Measurements from ENCODE around the gene LSM14B.

Gene LSM14B

DNA sequence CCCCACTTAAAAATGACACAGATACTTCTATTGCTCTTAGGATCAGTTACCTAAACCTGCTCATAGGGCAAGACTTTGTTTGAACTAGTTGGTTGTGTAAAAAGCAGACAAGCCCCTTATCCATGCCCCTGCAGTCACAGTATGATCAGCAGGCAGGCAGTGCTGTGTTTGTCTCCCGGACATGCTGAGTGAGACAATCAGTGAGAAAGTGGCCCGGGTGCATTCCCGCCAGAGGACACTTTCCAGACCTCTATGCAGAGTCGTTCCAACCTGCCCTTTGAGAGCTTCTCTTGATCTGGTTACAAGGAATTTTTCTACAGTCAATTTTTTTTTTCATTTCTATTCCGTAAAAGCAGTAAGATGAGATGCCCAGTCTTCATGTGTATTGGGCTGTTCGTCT lies 6.2 kb downstream of the LSM14B start:
- in situ Hi-C loops (cut with MboI; ENCODE audit: low pct_unique_long_range_greater_than_20kb, low sequenced_read_pairs), result no loop called here

DNA sequence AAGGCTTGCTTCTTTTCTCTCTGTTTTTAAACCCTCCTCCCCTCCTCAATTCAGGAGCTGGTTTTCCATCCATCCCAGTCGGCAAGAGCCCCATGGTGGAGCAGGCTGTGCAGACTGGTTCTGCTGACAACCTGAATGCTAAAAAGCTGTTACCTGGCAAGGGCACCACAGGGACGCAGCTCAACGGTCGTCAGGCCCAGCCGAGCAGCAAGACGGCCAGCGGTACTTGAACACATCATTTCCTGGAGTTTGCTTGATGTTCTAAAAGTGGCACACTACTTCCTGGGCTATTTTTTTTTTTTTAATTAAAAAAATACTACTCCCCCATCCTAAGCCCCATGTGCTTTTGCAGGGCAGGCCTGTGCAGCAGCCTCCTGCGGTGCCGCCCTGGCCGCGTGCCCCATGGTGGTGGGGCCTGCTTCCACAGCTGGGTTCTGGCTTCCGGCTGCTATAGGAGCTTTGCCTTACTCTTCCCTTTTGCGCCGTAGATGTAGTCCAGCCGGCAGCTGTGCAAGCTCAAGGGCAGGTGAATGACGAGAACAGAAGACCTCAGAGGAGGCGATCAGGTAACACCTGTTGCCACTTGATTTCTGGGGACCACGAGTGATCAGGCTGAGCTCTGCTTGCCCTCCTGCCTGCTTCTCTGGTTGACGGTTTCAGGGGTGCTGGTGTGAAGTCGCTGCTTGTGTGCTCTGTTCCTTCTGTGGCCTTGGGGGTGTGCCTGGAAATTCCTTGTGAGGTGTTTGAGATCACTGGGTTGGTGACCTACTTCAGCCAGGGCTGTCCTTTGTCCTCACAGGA lies 7.7 kb downstream of the LSM14B start:
- no peak for DNase-seq
- in situ Hi-C loops (cut with MboI; ENCODE audit: low pct_unique_long_range_greater_than_20kb, low sequenced_read_pairs), result no loop called here

More for the DNA sequence above, 6.2 kb downstream of the LSM14B start:
- DNase-seq, result no peak

DNA sequence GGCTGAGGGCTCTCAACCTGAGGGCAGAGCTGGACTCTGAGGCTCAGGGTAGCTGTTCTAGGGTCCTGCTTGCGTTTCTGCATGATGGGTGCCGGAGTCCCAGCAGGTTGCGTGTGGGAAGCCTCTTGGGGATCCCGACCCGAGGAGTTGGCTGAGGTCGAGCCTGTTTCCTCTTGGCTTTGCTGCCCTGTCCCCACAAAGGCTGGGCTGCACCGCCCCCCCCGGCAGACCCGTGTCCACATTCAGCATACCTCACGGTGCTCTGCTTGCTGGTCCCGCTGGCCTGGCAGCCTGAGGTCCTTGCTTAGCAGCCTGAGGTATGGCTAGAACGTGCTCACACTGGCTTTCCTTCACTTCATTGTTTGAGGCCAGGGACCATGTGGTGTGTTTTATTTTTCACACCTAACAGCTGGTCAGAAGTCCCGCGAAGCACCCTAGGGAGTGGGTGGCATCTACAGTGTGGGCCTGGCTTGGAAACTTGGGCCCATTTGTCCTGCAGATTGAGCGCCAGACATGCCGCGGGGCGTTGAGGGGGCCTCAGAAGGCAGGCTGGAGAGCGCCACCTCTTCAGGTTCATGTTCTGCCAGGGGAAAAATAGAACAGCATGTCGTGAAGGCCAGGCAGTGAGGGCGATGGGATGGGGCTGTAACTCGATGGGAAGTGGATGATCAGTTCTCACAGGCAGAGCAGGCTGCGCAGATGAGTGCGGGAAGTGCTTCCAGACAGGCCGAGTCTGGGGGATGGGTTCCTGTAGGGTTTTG lies 9.5 kb downstream of the LSM14B start:
- no peak for DNase-seq
- in situ Hi-C loops (cut with MboI; ENCODE audit: low pct_unique_long_range_greater_than_20kb, low sequenced_read_pairs), result no loop called here

DNA sequence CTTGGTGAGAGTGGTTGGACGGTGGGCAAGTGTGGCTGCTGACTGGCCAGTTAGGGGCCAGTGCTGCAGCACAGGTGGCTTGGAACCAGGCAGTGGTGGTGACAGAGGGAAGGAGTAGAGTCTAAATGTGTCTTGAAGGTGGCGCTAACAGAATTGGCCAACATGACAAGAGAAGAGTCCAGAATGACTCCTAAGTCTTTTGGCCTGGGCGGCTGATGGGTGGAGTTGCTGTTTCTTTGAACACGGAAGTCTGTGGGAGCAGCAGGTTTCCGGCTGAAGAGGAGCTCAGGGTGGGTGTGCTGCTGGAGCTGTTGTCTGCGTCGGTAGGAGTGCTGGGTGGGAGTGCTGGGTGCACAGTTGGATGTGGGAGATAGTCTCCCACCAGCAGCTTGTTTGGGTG lies 10.1 kb downstream of the LSM14B start:
- in situ Hi-C loops (cut with MboI; ENCODE audit: low pct_unique_long_range_greater_than_20kb, low sequenced_read_pairs), result no loop called here
- no peak for DNase-seq

DNA sequence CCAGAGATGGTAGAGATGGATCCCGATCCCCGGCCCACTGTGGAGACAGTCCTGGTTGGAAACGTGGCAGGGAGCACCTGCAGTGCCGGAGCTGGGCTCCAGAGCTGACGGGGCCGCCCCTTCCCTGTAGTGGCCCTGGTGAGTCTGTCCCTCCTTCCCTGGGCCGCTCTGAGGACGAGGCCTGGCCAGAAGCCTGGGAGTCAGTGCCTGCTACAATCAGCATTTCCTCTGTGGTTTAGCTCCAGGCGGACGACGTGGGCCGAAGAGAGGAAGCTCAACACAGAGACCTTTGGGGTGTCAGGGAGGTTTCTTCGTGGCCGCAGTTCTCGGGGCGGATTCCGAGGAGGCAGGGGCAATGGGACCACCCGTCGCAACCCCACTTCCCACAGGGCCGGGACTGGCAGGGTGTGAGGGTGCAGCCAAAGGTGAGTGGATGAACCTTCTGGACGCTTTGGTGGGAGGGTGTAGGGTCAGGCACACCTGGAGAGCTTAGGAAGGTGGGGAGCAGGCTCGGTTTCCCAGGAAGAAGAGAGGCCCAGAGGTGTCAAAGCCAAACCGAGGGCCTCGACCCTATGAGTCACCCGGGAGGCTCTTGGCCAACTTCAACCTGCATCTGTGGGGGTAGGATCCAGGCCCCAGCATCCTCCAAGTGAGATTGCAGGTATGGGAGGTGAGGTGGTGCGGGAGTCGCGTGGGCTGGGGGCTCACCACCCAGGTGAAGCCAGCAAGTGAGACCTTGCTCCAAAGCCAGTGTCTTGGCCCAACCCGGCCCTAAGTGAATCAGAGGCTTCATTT lies 11.0 kb downstream of the LSM14B start:
- DNase-seq, result no peak
- in situ Hi-C loops (cut with MboI; ENCODE audit: low pct_unique_long_range_greater_than_20kb, low sequenced_read_pairs), result no loop called here

DNA sequence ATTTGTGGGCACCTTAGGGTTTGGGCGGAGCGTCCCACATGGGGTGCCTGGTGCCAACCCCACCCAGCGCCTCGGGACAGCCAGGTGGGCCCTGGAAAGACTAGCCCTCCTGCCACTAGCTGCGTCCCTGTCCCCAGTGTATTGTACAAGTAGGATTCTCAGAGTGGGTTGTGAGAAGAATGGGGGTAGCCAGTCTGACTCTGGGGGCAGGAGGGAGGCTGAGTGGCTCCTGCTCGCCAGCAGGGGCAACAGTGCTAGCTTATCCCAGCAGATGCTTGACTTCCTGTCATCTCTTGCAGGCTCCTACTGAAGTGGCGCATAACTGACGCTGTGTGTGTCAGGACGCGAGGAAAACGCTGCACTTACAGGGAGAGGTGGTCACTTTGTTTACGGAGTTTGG lies 11.6 kb downstream of the LSM14B start:
- DNase-seq, result peak; percentile 33
- in situ Hi-C loops (cut with MboI; ENCODE audit: low pct_unique_long_range_greater_than_20kb, low sequenced_read_pairs), result no loop called here

DNA sequence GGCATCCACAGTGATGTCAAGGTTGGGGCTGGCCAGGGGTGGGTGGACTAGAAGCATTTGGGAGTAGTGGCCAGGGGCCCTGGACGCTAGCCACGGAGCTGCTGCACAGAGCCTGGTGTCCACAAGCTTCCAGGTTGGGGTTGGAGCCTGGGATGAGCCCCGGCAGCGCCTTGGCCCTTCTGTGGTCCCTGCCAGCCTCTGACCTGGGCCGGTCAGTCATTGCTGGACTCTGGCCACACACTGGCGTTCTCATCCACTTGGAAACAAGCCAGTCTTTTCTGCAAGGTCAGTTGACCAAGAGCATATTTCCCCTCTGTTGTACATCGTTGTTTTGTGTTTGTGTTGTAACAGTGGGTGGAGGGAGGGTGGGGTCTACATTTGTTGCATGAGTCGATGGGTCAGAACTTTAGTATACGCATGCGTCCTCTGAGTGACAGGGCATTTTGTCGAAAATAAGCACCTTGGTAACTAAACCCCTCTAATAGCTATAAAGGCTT lies 12.5 kb downstream of the LSM14B start:
- in situ Hi-C loops (cut with MboI; ENCODE audit: low pct_unique_long_range_greater_than_20kb, low sequenced_read_pairs), result no loop called here
- no peak for DNase-seq

DNA sequence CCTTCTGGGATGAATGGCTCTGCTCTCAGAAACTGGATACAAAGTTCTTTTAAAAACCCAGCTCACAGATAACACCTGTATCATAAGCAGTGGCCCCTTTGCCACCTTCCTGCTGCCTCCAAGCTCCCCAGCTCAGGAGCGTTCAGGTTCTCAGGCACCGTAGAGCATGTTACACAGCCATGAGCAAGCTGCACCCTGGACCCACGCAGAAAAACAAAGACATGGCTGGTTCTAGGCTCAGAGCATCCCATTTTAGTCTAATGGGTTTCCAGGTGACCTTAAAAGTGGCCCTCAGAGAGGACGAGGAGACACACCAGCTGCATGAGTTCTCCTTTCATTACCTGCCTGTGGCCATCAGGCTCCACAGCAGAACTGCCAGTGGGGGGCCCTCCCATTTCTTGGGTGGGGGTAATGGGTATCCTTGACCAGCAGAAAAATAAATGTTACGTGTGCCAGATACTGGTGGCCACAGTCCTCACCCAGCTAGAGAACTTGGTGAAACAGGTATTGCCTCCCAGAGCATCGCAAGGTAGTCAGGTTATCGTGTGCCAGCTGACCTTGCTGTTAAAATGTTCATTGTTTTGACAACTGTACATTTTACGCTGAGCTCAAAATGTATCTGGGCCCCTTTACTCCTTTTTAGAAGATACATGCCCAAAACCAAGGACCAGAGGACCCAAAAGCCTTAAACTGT lies 13.4 kb downstream of the LSM14B start:
- in situ Hi-C loops (cut with MboI; ENCODE audit: low pct_unique_long_range_greater_than_20kb, low sequenced_read_pairs), result no loop called here
- no peak for DNase-seq

DNA sequence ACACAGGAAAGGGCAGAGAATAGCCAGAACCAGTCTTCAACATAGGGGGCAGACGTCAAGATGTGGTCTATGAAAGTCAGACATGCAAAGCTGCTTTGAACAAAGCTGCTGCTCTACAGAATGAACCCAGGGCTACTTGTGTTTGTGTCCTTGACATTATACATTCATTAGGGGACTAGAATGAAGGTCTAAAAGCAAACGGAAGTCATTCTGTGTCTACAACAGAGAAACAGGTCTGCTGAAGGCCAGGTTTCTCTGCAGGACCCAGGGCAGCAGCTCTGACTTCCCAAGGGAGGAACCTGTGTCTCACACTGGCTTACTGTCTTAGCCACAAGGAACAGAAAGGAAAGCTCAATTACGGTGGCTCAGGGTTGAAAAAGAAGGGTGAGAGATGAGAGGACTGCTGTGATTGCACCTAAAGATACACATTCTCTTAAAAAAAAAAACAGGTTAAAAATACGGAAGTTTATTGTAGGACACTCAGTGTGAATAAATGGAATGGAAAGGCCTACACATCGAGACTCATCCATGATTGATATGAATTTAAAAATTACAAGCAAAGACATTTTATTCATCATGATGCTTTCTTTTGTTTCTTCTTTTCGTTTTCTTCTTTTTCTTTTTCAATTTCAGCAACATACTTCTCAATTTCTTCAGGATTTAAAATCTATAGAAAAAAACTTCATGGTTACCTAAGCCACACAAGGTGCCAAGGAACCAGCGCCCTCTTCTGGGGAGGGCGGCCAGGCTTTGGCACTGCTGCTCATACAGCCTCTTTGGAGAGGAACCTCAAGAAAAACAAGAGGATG lies 14.2 kb downstream of the LSM14B start:
- in situ Hi-C loops (cut with MboI; ENCODE audit: low pct_unique_long_range_greater_than_20kb, low sequenced_read_pairs), result no loop called here
- DNase-seq, result peak; percentile 86

DNA sequence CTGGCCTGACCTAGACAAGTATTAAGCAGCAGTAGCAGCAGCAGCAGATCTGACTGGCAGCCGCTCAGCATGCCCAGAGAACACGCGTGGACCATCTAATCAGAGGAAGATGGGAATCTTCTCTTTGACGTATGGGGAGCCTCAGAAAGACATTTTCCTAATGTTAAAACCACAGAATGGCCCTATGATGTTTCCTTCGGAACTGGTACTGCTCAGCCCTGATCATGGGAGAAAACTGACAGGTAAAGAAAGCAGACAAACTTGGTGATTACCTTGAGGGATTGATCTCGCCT lies 14.8 kb downstream of the LSM14B start:
- in situ Hi-C loops (cut with MboI; ENCODE audit: low pct_unique_long_range_greater_than_20kb, low sequenced_read_pairs), result no loop called here
- DNase-seq, result no peak

DNA sequence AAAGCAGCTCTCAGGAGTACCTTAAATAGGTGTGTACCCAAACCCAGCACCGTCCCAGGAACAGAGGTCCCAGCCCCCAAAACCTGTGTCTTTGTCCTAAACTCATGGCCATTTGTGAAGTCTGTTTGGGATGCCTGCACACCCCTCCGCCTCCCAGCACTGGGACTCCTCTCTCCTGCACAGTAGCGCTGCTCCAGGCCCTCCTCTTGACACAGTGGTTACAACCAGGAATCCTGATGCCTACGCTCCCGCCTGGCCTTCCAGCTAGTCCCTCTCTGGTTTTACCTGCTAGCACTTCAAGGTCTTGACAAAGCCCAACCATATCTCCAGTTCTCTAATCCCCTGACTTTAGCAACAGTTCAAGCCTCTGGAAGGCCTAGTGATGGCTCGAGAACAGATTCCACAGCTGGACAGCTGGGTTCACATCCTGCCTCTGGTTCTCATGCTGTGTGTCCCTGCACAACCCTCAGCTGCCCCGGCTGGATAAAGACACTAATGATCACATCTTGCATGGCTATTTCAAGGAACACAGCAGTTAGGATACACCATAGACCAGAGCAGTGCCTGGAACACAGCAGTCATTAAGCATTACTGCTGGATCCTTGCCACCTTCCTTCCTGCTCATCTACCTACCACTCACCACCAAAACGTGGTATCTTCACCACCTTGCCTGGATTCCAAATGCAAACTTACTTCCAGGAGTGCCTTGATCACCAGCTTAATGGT lies 15.4 kb downstream of the LSM14B start:
- in situ Hi-C loops (cut with MboI; ENCODE audit: low pct_unique_long_range_greater_than_20kb, low sequenced_read_pairs), result no loop called here
- DNase-seq, result no peak

DNA sequence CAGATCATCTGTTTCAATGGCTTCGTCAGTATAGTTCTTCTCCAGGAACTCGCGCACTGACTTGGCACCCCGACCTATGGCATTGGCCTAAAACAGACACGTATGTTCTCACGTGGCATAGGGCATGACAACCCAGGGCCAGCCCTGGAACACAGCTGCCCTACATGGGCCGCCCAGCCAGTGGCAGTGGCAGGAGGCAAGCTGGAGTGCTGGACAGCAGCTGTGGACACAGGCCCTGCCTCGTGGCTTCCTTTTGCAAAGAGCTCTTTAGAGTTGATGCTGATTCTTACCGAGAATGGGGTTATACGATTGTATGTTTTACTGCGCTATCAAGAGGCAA lies 15.9 kb downstream of the LSM14B start:
- in situ Hi-C loops (cut with MboI; ENCODE audit: low pct_unique_long_range_greater_than_20kb, low sequenced_read_pairs), result no loop called here
- DNase-seq, result no peak

DNA sequence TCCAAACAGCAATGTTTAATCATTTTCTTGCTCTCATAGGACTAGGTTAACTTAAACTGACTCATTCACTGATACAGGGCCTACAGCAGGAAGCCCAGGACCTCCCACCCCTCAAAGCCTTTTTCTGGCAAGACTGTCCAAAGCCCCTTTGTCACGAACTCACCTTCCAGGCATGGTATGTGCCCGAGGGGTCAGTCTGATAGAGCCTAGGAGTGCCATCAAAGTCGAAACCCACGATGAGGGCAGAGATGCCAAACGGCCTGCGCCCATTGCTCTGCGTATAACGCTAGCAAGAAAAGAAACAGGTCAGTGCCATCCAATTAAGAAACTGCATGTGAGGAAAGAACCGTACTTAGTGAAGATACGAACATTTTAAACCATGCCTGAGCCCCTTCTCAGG lies 16.6 kb downstream of the LSM14B start:
- in situ Hi-C loops (cut with MboI; ENCODE audit: low pct_unique_long_range_greater_than_20kb, low sequenced_read_pairs), result no loop called here

DNA sequence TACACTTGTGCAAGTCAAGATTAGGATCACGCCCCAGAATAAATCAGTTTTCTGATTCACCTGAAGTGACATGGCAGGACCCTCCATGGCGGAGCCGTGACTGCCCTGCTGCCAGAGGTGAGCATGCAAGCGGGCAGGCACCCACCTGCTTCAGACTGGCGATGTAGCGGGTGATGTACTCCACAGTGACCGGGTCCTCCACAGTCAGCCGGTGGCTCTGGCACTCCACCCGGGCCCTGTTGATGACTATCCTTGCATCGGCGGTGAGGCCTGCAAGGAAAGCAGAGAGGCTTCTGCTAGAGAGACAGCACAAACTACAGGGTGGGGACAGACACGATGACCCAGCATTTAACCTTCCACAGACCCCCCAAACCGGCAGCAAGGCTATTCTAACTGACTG lies 17.4 kb downstream of the LSM14B start:
- no peak for DNase-seq
- in situ Hi-C loops (cut with MboI; ENCODE audit: low pct_unique_long_range_greater_than_20kb, low sequenced_read_pairs), result loop anchor here (10.0 kb wide), 1 partner anchor 115 kb away; no protein-coding TSS in a partner anchor

More for the DNA sequence above, 16.6 kb downstream of the LSM14B start:
- no peak for DNase-seq

DNA sequence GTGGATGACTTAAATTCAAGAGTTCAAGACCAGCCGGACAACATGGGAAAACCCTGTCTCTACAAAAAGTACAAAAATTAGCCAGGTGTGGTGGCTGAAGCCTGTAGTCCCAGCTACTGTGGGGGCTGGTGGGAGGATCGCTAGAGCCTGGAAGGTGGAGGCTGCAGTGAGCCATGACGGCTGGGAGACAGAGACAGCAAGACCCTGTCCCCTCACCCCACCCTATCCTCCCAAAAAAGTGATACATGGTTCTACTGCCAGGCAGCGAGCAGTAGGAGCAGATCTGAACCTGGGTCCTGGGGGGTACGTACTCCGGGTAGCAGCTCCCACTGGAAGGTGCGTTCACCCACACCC lies 18.7 kb downstream of the LSM14B start:
- DNase-seq, result no peak
- in situ Hi-C loops (cut with MboI; ENCODE audit: low pct_unique_long_range_greater_than_20kb, low sequenced_read_pairs), result loop anchor here (10.0 kb wide), 1 partner anchor 116 kb away; no protein-coding TSS in a partner anchor

DNA sequence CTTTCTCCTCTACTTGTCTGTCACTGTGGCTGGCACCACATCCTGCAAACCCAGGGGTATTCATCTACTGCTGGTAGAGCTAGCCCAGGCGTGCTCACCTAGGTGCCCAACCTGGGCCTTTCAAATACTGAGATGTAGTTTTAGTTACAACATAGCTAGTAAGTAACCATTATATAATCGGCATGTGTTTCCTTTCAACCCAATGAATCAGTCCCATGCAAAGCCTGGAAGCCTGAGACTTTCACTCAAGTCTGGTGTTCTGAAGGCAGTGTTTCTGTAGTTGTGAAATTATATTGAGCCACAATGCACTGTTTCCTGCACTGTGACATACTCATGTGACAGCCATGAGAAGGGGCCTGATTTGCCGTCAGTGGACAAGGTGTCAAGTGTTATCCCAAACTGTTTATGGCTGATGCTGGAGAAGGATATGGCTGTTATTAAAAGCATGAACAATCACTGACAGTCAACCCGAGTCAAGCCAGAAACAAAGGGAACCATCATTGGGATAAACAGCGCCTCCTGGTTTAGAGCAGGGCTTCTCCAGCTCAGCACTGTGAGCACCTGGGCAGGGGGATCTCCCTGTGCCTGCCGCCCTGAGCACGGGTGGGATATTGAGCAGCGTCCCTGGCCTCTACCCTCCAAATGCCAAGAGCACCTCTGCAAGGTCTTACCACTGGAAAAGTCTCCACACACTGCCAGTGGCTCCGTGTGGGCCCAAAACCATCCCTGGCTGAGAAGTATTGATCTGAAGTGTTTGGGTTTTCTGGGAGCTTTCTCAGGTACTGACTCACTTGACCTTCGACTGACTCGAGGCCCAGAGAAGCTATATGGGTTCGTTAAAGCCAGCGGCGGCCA lies 19.3 kb downstream of the LSM14B start:
- peak; percentile 16 for DNase-seq
- in situ Hi-C loops (cut with MboI; ENCODE audit: low pct_unique_long_range_greater_than_20kb, low sequenced_read_pairs), result loop anchor here (10.0 kb wide), 1 partner anchor 117 kb away; no protein-coding TSS in a partner anchor

All from KBM-7 (cell line).